ENCODE results near the gene TEAD1.

- TF ChIP-seq CTCF (IDR thresholded peaks at IDR 0.05) (no peak), POLR2A (IDR thresholded peaks at IDR 0.05) (no peak), EP300 (IDR thresholded peaks at IDR 0.05) (no peak)
These were observed 135.8 kb downstream of the TEAD1 start for GRCh38 chr11:12809864-12810567.
